Astrocyte of the cerebellum (primary cell): ENCODE results near the gene GP1BB.
A peak's percentile ranks its signal among the peaks of the same experiment; 100 is the strongest.

Source experiments
- DNase-seq: peaks from one replicate; pipeline ENCODE4 v3.0.0-alpha.2; 2011; ENCODE audit warnings: low read depth
- H3K4me3 ChIP-seq: 2 replicates; pipeline ENCODE4 v1.5.1; 2011; ENCODE audit warnings: mild to moderate bottlenecking, low read depth, low read length, moderate library complexity
- CTCF ChIP-seq: IDR thresholded peaks from 2 replicates; pipeline ENCODE4 v1.5.1; 2012; ENCODE audit warnings: low read length, low read depth, moderate library complexity, mild to moderate bottlenecking; ENCODE audit errors: missing control alignments
- in situ Hi-C: cut with HindIII; loops from 2 replicates; pipeline ENCODE4 v1.10.0; 2017; ENCODE audit warnings: low sequenced_read_pairs

Gene GP1BB

GRCh38 chr22:19753996-19754700 is 30.8 kb downstream of the GP1BB start:
- DNase-seq = no peak
- no peak for TF ChIP-seq CTCF
- in situ Hi-C loops = no loop called here

GRCh38 chr22:19754701-19755144 is 31.4 kb downstream of the GP1BB start:
- H3K4me3 ChIP-seq = no peak overlapping the region
- no peak for TF ChIP-seq CTCF
- no peak for DNase-seq
- in situ Hi-C loops = loop anchor here (5.0 kb wide), 1 partner anchor 78 kb away; no protein-coding TSS in a partner anchor

More at GRCh38 chr22:19753996-19754700, 30.8 kb downstream of the GP1BB start:
- H3K4me3 ChIP-seq = no peak overlapping the region

- in situ Hi-C loops = loop anchor here (5.0 kb wide), 1 partner anchor 77 kb away; no protein-coding TSS in a partner anchor
- no peak for TF ChIP-seq CTCF
- no peak for DNase-seq
- no peak overlapping the region for H3K4me3 ChIP-seq
Observed at GRCh38 chr22:19755145-19755710, 31.9 kb downstream of the GP1BB start.

- in situ Hi-C loops = loop anchor here (5.0 kb wide), 1 partner anchor 76 kb away; no protein-coding TSS in a partner anchor
- no peak for TF ChIP-seq CTCF
- H3K4me3 ChIP-seq = no peak overlapping the region
- no peak for DNase-seq
Observed at GRCh38 chr22:19755722-19756287, 32.5 kb downstream of the GP1BB start.

GRCh38 chr22:19756288-19757128 is 33.2 kb downstream of the GP1BB start:
- no peak for DNase-seq
- peak; percentile 56 for TF ChIP-seq CTCF
- in situ Hi-C loops = loop anchor here (5.0 kb wide), 1 partner anchor 76 kb away; no protein-coding TSS in a partner anchor
- no peak overlapping the region for H3K4me3 ChIP-seq
